NCI-H345 (cell line): Measurements from ENCODE around the gene PKP2.
"Not testable (repeated sequence)": the region's sequence is repeated elsewhere in the genome, so short reads cannot be mapped to it uniquely, and the experiment has no call there.

Experiments used
- DNase-seq: peaks from one replicate; lab custom pipeline; 2025; lab: John Stamatoyannopoulos, UW

PKP2 gene

GRCh38 chr12:32861658-32862057 lies 34.9 kb downstream of the PKP2 start:
- DNase-seq, result not testable (repeated sequence)

GRCh38 chr12:32860192-32860591 lies 36.4 kb downstream of the PKP2 start:
- DNase-seq, result no peak

- DNase-seq, result no peak
Observed at GRCh38 chr12:32859389-32859788, 37.2 kb downstream of the PKP2 start.

GRCh38 chr12:32854716-32855115 lies 41.9 kb downstream of the PKP2 start:
- DNase-seq, result no peak

- no peak for DNase-seq
Observed at GRCh38 chr12:32854097-32854496, 42.5 kb downstream of the PKP2 start.

- no peak for DNase-seq
Observed at GRCh38 chr12:32847287-32847686, 49.3 kb downstream of the PKP2 start.

- no peak for DNase-seq
Observed at GRCh38 chr12:32846053-32846452, 50.5 kb downstream of the PKP2 start.

- no peak for DNase-seq
Observed at GRCh38 chr12:32843528-32844095, 53.0 kb downstream of the PKP2 start.

- no peak for DNase-seq
Observed at GRCh38 chr12:32841061-32841460, 55.5 kb downstream of the PKP2 start.

GRCh38 chr12:32839828-32840227 lies 56.7 kb downstream of the PKP2 start:
- no peak for DNase-seq

- DNase-seq, result no peak
Observed at GRCh38 chr12:32837974-32838373, 58.6 kb downstream of the PKP2 start.

GRCh38 chr12:32836710-32837109 lies 59.9 kb downstream of the PKP2 start:
- DNase-seq, result no peak

- no peak for DNase-seq
Observed at GRCh38 chr12:32834122-32834521, 62.5 kb downstream of the PKP2 start.

- DNase-seq, result no peak
Observed at GRCh38 chr12:32828552-32828951, 68.0 kb downstream of the PKP2 start.

- DNase-seq, result no peak
Observed at GRCh38 chr12:32828120-32828519, 68.5 kb downstream of the PKP2 start.

- no peak for DNase-seq
Observed at GRCh38 chr12:32826807-32827412, 69.7 kb downstream of the PKP2 start.

- no peak for DNase-seq
Observed at GRCh38 chr12:32824596-32824995, 72.0 kb downstream of the PKP2 start.

GRCh38 chr12:32822344-32822743 lies 74.2 kb downstream of the PKP2 start:
- no peak for DNase-seq

- no peak for DNase-seq
Observed at GRCh38 chr12:32821710-32822109, 74.9 kb downstream of the PKP2 start.

GRCh38 chr12:32821293-32821692 lies 75.3 kb downstream of the PKP2 start:
- no peak for DNase-seq

- DNase-seq, result no peak
Observed at GRCh38 chr12:32820376-32820931, 76.1 kb downstream of the PKP2 start.

- DNase-seq, result no peak
Observed at GRCh38 chr12:32819424-32819823, 77.2 kb downstream of the PKP2 start.

- DNase-seq, result no peak
Observed at GRCh38 chr12:32811686-32812392, 84.7 kb downstream of the PKP2 start.
